Renal cortex interstitium (tissue), 3 donors: ENCODE results near the gene PNPLA3. TPM values are rescaled to one million over a fixed set of nuclear protein-coding genes. Genes with fewer than 3 reads are reported as not detected.

Source experiments
- polyA plus RNA-seq, 3 donors: library from polyadenylated mRNA; unstranded; fragments of 120-200 nt; gene quantifications; one replicate each; pipeline ENCODE4 v1.2.1, GENCODE V29; 2013; ENCODE audit not compliant: insufficient read length in 3 of 3

The PNPLA3 gene
- polyA plus RNA-seq, 3 donors = 2.0 to 2.4 (median 2.1) TPM

Other genes starting within 250 kb of the PNPLA3 start
- gene EFCAB6, start 111.5 kb upstream of the PNPLA3 start, polyA plus RNA-seq = 1 to 10 TPM; 4.5 to 5.7 (median 5.3) TPM
- gene SULT4A1, start 61.3 kb upstream of the PNPLA3 start, polyA plus RNA-seq = 1 to 10 TPM; 2.9 to 5.6 (median 3.2) TPM
- under 1 TPM in 2 of 3 donors, not detected in 1; 0.07 to 0.18 TPM for gene PNPLA5, start 31.8 kb upstream of the PNPLA3 start, polyA plus RNA-seq
- 10 to 100 TPM; 64.5 to 65.7 (median 65.2) TPM for gene SAMM50, start 31.6 kb downstream of the PNPLA3 start, polyA plus RNA-seq
- 10 to 100 TPM; 16.2 to 21.7 (median 20.2) TPM for gene PARVB, start 100.5 kb downstream of the PNPLA3 start, polyA plus RNA-seq